OCI-LY3 (cell line): ENCODE measurements around the gene TCEAL4.

ENCODE experiments used
- H2AFZ ChIP-seq: fragments of 200-600, 300-600 bp; shearing (Covaris generic); 2 replicates; pipeline ENCODE4 v1.6.0; 2014; ENCODE audit warnings: antibody characterized with exemption, low read depth, low read length
- H3K27ac ChIP-seq: fragments of 200-600, 300-600 bp; sonication (generic); 2 replicates; pipeline ENCODE4 v1.5.1; 2014; ENCODE audit warnings: mild to moderate bottlenecking, low read length, moderate library complexity, mixed read lengths
- H3K27me3 ChIP-seq: fragments of 200-600, 300-600 bp; sonication (generic); 2 replicates; pipeline ENCODE4 v1.6.1; 2014; ENCODE audit warnings: low read depth, low read length, mixed read lengths
- H3K36me3 ChIP-seq: fragments of 200-600, 300-600 bp; sonication (generic); replicated peaks from 2 replicates; pipeline ENCODE3; 2014; ENCODE audit warnings: low read depth, low read length, mixed read lengths
- H3K4me1 ChIP-seq: fragments of 300-600, 200-600 bp; sonication (generic); 2 replicates; pipeline ENCODE4 v1.6.1; 2014; ENCODE audit warnings: low read length, mixed read lengths
- H3K4me2 ChIP-seq: fragments of 200-600, 300-600 bp; sonication (generic); 2 replicates; pipeline ENCODE4 v1.6.1; 2014; ENCODE audit warnings: low read length, mixed read lengths
- H3K4me3 ChIP-seq: fragments of 300-600, 200-600 bp; sonication (generic); 2 replicates; pipeline ENCODE4 v1.5.1; 2014; ENCODE audit warnings: antibody characterized with exemption, mild to moderate bottlenecking, low read length, moderate library complexity
- H3K79me2 ChIP-seq: fragments of 300-600, 200-600 bp; shearing (Covaris generic); 2 replicates; pipeline ENCODE4 v1.6.1; 2014; ENCODE audit warnings: mild to moderate bottlenecking, low read length, mixed read lengths
- H3K9ac ChIP-seq: fragments of 300-600, 200-600 bp; shearing (Covaris generic); 2 replicates; pipeline ENCODE4 v1.6.0; 2014; ENCODE audit warnings: mild to moderate bottlenecking, low read length, moderate library complexity
- H3K9me3 ChIP-seq: fragments of 200-600, 300-600 bp; shearing (Covaris generic); 2 replicates; pipeline ENCODE4 v1.6.1; 2014; ENCODE audit warnings: low read length, mixed read lengths; ENCODE audit not compliant: insufficient read depth
- H4K20me1 ChIP-seq: fragments of 200-600, 300-600 bp; sonication (generic); 2 replicates; pipeline ENCODE4 v1.6.1; 2016; ENCODE audit warnings: low read length, mixed read lengths; ENCODE audit not compliant: insufficient read depth
- CTCF ChIP-seq: fragments of 200-600, 300-600 bp; sonication (generic); IDR thresholded peaks from 2 replicates; pipeline ENCODE4 v1.5.1; 2014; ENCODE audit warnings: antibody characterized with exemption, low read length, low read depth
- EZH2phosphoT487 ChIP-seq: fragments of 200-600 bp; shearing (Covaris generic); IDR thresholded peaks from 2 replicates; pipeline ENCODE4 v1.6.1; 2018; ENCODE audit warnings: antibody characterized with exemption, mixed run types, low read depth

Gene TCEAL4

GRCh38 chrX:103628386-103629317 lies 43.3 kb downstream of the TCEAL4 start, which contains the start of gene TCEAL1:
TCEAL1 (plus strand) TSS chrX:103628975; CDS start chrX:103629917, 942 bp downstream.
- Histone ChIP-seq H3K9me3 (no peaks in the 10 kb centered on the region), H3K9ac (peak within 1 kb of the TSS; percentile 87), H2AFZ (peak within 1 kb of the TSS; percentile 96), H3K27me3 (no peaks in the 10 kb centered on the region), H3K4me3 (peak within 1 kb of the TSS; percentile 98), H3K4me1 (peaks cover 3% of the 10 kb centered on the region; the same call in 1 of the 2 replicates), H3K79me2 (no peaks in the 10 kb centered on the region), H3K4me2 (peak within 1 kb of the TSS; percentile 90), H4K20me1 (no peaks in the 10 kb centered on the region), H3K36me3 (no peaks in the 10 kb centered on the region), H3K27ac (peak within 1 kb of the TSS; percentile 27)
- TF ChIP-seq EZH2phosphoT487 (no peak), CTCF (no peak)

- Histone ChIP-seq H3K36me3 (no peaks in the 10 kb centered on the region), H2AFZ (peak overlapping the region; percentile 96), H3K9me3 (no peaks in the 10 kb centered on the region), H3K79me2 (no peaks in the 10 kb centered on the region), H4K20me1 (no peaks in the 10 kb centered on the region), H3K27me3 (no peaks in the 10 kb centered on the region), H3K4me3 (peak overlapping the region; percentile 98), H3K27ac (peak overlapping the region; percentile 27; the same call in 1 of the 2 replicates), H3K4me2 (peak overlapping the region; percentile 90), H3K9ac (peak overlapping the region; percentile 87), H3K4me1 (peaks cover 3% of the 10 kb centered on the region; the same call in 1 of the 2 replicates)
- TF ChIP-seq EZH2phosphoT487 (no peak), CTCF (peak; percentile 22; the same call in 1 of the 2 replicates)
Observed at GRCh38 chrX:103629318-103630170, 44.2 kb downstream of the TCEAL4 start.

GRCh38 chrX:103630171-103630511 lies 44.8 kb downstream of the TCEAL4 start:
- Histone ChIP-seq H4K20me1 (no peaks in the 10 kb centered on the region), H3K27ac (no peak overlapping the region), H3K36me3 (no peaks in the 10 kb centered on the region), H3K27me3 (no peaks in the 10 kb centered on the region), H3K4me2 (peak overlapping the region; percentile 90), H3K4me3 (peak overlapping the region; percentile 98; the same call in 1 of the 2 replicates), H3K4me1 (peaks cover 3% of the 10 kb centered on the region; the same call in 1 of the 2 replicates), H3K9ac (no peak overlapping the region), H3K79me2 (no peaks in the 10 kb centered on the region), H3K9me3 (no peaks in the 10 kb centered on the region), H2AFZ (peak overlapping the region; percentile 96; the same call in 1 of the 2 replicates)
- TF ChIP-seq CTCF (no peak), EZH2phosphoT487 (no peak)

GRCh38 chrX:103631145-103631544 lies 45.8 kb downstream of the TCEAL4 start:
- no peak overlapping the region for H3K4me2 ChIP-seq
- TF ChIP-seq EZH2phosphoT487 (no peak), CTCF (no peak)
- H2AFZ ChIP-seq: no peak overlapping the region

More at GRCh38 chrX:103631145-103631544, 45.8 kb downstream of the TCEAL4 start:
- H3K79me2 ChIP-seq: no peaks in the 10 kb centered on the region
- H3K36me3 ChIP-seq: no peaks in the 10 kb centered on the region
- no peaks in the 10 kb centered on the region for H3K27me3 ChIP-seq
- H3K9me3 ChIP-seq: no peaks in the 10 kb centered on the region
- H4K20me1 ChIP-seq: no peaks in the 10 kb centered on the region
- H3K4me1 ChIP-seq: peaks cover 3% of the 10 kb centered on the region; the same call in 1 of the 2 replicates
- H3K27ac ChIP-seq: no peak overlapping the region
- H3K9ac ChIP-seq: no peak overlapping the region
- no peak overlapping the region for H3K4me3 ChIP-seq
